Calu3 (cell line): ENCODE data around the gene LRRFIP2. TPM values are rescaled to one million over a fixed set of nuclear protein-coding genes. Genes with fewer than 3 reads are reported as not detected.

Experiments
- BruUV-seq: library from RNA; stranded (reverse); fragments of 400-500 nt; replicated peaks from 2 replicates; lab custom pipeline; 2021; lab: Mats Ljungman, UMichigan
- CTCF ChIA-PET: fragments of 300-600 bp; sonication (Branson Sonifier 250); formaldehyde crosslinking; loops from one replicate; lab custom pipeline; 2022; ENCODE audit warnings: antibody characterized with exemption; lab: Charles Lee
- DNase-seq: peaks from one replicate; pipeline ENCODE4 v3.0.0; 2022
- H3K27ac Mint-ChIP-seq: one replicate; pipeline ENCODE4 v1.8.0; 2022; ENCODE audit warnings: mixed read lengths; ENCODE audit not compliant: unreplicated experiment
- H3K27me3 Mint-ChIP-seq: one replicate; pipeline ENCODE4 v1.8.0; 2022; ENCODE audit warnings: mixed read lengths; ENCODE audit not compliant: unreplicated experiment
- H3K36me3 Mint-ChIP-seq: one replicate; pipeline ENCODE4 v1.8.0; 2022; ENCODE audit warnings: mild to moderate bottlenecking, moderate library complexity, mixed read lengths; ENCODE audit not compliant: insufficient read depth, unreplicated experiment
- H3K4me1 Mint-ChIP-seq: one replicate; pipeline ENCODE4 v1.8.0; 2022; ENCODE audit warnings: mild to moderate bottlenecking, low read depth, mixed read lengths; ENCODE audit not compliant: unreplicated experiment
- H3K4me3 Mint-ChIP-seq: one replicate; pipeline ENCODE4 v1.8.0; 2022; ENCODE audit warnings: mild to moderate bottlenecking, low read depth, moderate library complexity, mixed read lengths; ENCODE audit not compliant: unreplicated experiment
- H3K9me3 Mint-ChIP-seq: one replicate; pipeline ENCODE4 v1.8.0; 2022; ENCODE audit warnings: low read depth, mixed read lengths; ENCODE audit not compliant: unreplicated experiment
- CTCF ChIP-seq: fragments of 200-600 bp; IDR thresholded peaks from one replicate; pipeline ENCODE4 v1.8.0; 2022; ENCODE audit warnings: antibody characterized with exemption; ENCODE audit not compliant: unreplicated experiment
- intact Hi-C: fragments of 100-400 bp; cut with micrococcal nuclease; formaldehyde crosslinking; loops from one replicate; pipeline ENCODE4 v1.10.0; 2022; ENCODE audit not compliant: unreplicated experiment
- total RNA-seq: library from RNA; stranded (reverse); gene quantifications from 2 replicates; pipeline ENCODE4 v1.2.3, GENCODE V29; 2022

The LRRFIP2 gene
- total RNA-seq, 1 experiment from 2014 or later: 38.8 TPM

GRCh38 chr3:37204314-37204713, 29.9 kb upstream of the LRRFIP2 start:
- Mint-ChIP-seq H3K9me3 (no peaks in the 10 kb centered on the region), H3K4me3 (no peak overlapping the region), H3K27me3 (no peaks in the 10 kb centered on the region), H3K27ac (no peak overlapping the region), H3K36me3 (no peaks in the 10 kb centered on the region), H3K4me1 (no peaks in the 10 kb centered on the region)
- TF ChIP-seq CTCF: no peak
- DNase-seq: no peak
- CTCF ChIA-PET: interaction anchor here (1.3 kb wide), 1 partner anchor 17 kb away, joined by 4 read pairs; no protein-coding TSS in a partner anchor
- no TSS peak for BruUV-seq
- intact Hi-C loops: no loop called here

- BruUV-seq: no TSS peak
- intact Hi-C loops: no loop called here
- Mint-ChIP-seq H3K9me3 (no peaks in the 10 kb centered on the region), H3K27ac (no peak overlapping the region), H3K36me3 (no peaks in the 10 kb centered on the region), H3K4me3 (no peak overlapping the region), H3K4me1 (peaks cover 20% of the 10 kb centered on the region), H3K27me3 (no peaks in the 10 kb centered on the region)
- CTCF ChIA-PET: no interaction called here
- no peak for DNase-seq
- TF ChIP-seq CTCF: no peak
These were observed 27.7 kb upstream of the LRRFIP2 start for GRCh38 chr3:37202035-37202434.

GRCh38 chr3:37200141-37200540, 25.8 kb upstream of the LRRFIP2 start:
- no TSS peak for BruUV-seq
- DNase-seq: no peak
- TF ChIP-seq CTCF: no peak
- no peaks in the 10 kb centered on the region for H3K9me3 Mint-ChIP-seq
- H3K4me1 Mint-ChIP-seq: peaks cover 20% of the 10 kb centered on the region
- no peak overlapping the region for H3K4me3 Mint-ChIP-seq
- CTCF ChIA-PET: no interaction called here
- intact Hi-C loops: no loop called here
- no peaks in the 10 kb centered on the region for H3K36me3 Mint-ChIP-seq
- no peak overlapping the region for H3K27ac Mint-ChIP-seq
- no peaks in the 10 kb centered on the region for H3K27me3 Mint-ChIP-seq

- no peak for TF ChIP-seq CTCF
- no peaks in the 10 kb centered on the region for H3K9me3 Mint-ChIP-seq
- BruUV-seq: no TSS peak
- no peak overlapping the region for H3K27ac Mint-ChIP-seq
- intact Hi-C loops: no loop called here
- CTCF ChIA-PET: no interaction called here
- H3K4me3 Mint-ChIP-seq: no peak overlapping the region
- no peaks in the 10 kb centered on the region for H3K27me3 Mint-ChIP-seq
- H3K36me3 Mint-ChIP-seq: no peaks in the 10 kb centered on the region
- peaks cover 20% of the 10 kb centered on the region for H3K4me1 Mint-ChIP-seq
- DNase-seq: no peak
These were observed 24.6 kb upstream of the LRRFIP2 start for GRCh38 chr3:37198996-37199395.
